ENCODE data around the gene MAP3K15.
"Not testable (repeated sequence)": the region's sequence is repeated elsewhere in the genome, so short reads cannot be mapped to it uniquely, and the experiment has no call there.

Gene MAP3K15

DNA sequence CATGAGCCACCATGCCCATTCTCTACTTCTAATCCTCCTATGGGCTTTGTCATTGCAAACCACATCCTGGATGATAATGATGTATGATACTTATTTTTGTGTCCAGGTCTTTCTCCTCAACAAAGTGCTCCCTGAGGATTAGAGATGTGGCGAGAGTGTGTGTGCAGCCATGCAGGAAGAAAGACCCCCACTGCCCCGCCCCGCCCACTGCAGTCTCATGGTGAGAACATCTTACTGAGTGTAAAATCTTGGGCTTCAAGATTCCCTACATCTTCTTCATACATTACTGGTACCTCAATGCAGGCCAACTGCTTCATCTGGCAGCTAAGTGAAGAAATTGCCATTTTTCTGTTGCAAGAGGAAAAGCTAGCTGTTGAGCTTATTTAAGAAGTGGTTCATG is 25.9 kb upstream of the MAP3K15 start:
- DNase-seq (ENCODE audit: extremely low read depth in 1 of 2, low read depth in 1 of 2) = no peak

- DNase-seq (ENCODE audit: extremely low read depth in 1 of 2, low read depth in 1 of 2) = no peak
Observed at GRCh38 chrX:19540076-19540475, 24.8 kb upstream of the MAP3K15 start.

DNA sequence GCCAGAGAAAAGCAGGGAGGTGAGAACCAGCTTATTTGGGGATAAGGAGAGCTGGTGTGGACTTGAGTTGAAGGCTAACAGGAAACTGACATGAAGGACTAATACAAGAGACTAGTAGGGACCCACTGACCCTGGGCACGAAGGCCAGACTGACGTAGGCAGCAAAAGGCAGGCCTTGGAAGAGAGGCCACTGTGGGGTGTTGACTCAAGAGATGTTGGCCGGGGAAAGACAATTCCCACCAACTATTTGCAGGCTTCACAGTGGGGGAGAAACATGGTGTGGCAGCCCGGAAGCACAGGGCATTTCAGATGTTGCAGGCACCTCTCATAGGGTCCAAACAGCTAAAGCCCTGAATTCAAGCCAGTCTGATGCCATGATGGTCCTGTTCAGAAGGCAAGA is 24.4 kb upstream of the MAP3K15 start:
- no peak for DNase-seq (ENCODE audit: extremely low read depth in 1 of 2, low read depth in 1 of 2)

DNA sequence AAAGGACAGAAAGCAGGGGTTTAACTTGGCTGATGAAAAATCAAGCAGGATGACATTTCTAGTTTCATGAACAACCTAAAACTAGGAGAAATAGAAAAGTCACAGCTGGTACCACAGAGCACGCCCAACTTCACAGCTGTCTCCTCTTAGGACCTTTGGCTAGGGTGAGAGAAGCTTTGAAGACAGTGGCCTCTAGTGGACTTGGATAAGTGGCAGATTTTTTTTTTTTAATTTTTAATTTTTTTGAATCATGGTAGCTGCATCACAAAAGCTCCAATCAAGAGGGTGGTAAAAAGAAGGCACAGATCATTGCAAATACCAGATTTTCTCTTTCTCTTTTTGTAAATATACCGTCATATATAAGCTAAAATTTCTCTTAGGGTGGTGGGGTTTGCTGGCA is 20.2 kb upstream of the MAP3K15 start:
- DNase-seq (ENCODE audit: extremely low read depth in 1 of 2, low read depth in 1 of 2) = no peak

DNA sequence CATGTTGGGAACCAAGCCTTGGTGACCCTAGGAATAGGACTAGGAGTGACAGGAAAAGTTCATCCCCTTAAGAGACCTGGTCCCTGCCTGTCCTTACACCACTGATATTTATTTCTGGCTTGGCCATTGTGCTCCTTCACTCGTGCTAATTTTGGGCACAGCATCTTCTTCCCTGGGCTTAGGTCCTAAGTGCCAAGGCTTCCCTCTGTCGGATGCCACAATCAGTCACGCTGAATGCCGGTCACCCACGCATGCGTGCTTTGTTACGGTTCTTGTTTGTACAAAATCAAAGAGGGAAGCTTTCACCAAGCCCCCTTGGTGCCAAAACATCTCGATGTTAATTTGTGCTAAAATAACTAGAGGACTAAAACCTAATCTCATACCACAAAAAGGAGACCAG is 17.4 kb upstream of the MAP3K15 start:
- DNase-seq (ENCODE audit: extremely low read depth in 1 of 2, low read depth in 1 of 2) = no peak

GRCh38 chrX:19517965-19518364 is 2.7 kb upstream of the MAP3K15 start:
- DNase-seq (ENCODE audit: extremely low read depth in 1 of 2, low read depth in 1 of 2) = no peak

DNA sequence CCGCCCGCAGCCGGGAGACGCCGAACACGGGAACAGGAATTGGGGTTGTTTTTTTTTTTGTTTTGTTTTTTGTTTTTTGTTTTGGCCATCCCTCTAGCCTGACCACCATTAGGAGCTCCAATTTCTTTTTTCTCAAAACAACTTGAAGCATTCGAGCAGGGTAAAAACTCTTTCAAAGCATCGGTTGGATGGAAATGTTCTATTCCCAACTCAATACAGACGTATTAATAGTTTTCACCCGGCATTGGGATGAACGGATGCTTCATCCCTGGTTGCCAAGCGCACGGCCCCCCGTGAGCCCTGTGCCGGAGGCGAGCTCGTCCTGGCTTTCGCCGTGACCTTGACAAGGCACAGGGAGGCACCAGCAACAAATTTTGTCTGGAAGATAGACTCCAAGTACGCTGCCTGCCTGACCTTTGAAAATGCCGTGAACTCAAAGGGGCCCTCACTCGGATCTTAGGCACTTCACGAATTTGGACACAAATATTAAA is 352 bp upstream of the MAP3K15 start:
- no peak for DNase-seq (ENCODE audit: extremely low read depth in 1 of 2, low read depth in 1 of 2)

- no peak for DNase-seq (ENCODE audit: extremely low read depth in 1 of 2, low read depth in 1 of 2)
Observed at GRCh38 chrX:19513383-19513782, 1.9 kb downstream of the MAP3K15 start.

GRCh38 chrX:19512961-19513360 is 2.3 kb downstream of the MAP3K15 start:
- DNase-seq (ENCODE audit: extremely low read depth in 1 of 2, low read depth in 1 of 2) = no peak

DNA sequence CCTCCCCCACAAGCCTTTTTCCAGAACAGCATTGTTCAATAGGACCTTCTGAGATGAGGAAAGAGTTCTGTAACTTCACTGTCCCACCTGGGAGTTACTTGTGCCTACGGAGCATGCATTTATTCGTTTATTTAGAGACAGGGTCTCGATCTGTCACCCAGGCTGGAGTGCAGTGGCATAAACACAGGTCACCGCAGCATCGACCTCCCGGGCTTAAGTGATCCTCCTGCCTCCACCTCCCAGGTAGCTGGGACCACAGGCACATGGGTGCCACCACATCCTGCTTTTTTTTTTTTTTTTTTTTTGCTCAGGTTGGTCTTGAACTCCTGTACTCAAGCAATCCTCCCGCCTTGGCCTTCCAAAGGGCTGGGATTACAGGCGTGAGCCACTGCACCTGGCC is 2.9 kb downstream of the MAP3K15 start:
- DNase-seq (ENCODE audit: extremely low read depth in 1 of 2, low read depth in 1 of 2) = no peak

- not testable (repeated sequence) for DNase-seq (ENCODE audit: extremely low read depth in 1 of 2, low read depth in 1 of 2)
Observed at GRCh38 chrX:19511796-19512195, 3.5 kb downstream of the MAP3K15 start.

DNA sequence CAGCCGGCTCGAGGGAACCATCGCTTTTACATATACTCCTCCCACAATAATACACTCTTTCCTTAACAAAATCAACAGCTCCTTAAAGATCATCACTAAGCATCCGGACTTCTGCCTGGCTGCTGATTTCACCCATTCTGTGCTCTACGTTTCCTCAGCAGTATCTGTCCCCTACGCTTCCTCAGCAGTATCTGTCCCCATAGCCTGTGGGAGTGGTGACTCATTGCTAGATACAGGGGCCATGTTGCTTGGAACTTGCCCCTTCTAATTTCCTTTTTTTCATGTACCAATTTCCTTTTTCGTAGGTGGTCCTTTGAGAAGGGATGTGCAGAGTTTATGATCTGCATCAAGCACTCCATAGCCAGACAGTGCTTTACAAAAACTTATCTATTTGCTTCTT is 18.6 kb downstream of the MAP3K15 start:
- DNase-seq (ENCODE audit: extremely low read depth in 1 of 2, low read depth in 1 of 2) = no peak

DNA sequence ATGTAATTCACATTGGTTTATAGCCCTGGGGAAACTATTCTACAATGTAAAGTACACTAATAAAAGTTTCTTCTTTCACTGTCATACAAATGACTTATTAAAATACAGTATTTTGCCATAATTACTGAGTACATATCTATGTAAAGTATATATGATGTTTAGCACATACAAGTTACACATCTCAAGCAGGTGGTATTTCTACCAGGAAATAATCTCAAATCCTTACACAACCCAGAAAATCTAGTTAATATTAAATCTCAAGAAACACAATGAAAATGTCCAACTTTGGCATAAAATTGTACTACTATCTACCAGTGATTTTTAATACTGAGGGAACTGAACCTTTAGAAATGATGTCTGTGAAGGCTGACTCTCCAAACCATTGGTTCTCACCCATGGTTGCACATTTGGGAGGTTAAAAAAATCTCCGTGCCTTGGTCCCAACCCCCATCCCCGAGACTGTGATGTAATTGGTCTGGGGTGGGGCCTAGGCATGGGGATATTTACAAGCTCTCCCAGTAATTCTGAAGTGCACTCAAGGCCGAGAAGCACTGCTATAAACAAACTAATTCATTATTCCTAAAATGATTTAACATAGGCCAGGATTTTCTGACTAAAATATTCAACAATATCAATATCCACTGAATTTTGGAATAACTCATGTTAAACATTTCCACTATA is 27.6 kb downstream of the MAP3K15 start:
- no peak for DNase-seq (ENCODE audit: extremely low read depth in 1 of 2, low read depth in 1 of 2)

DNA sequence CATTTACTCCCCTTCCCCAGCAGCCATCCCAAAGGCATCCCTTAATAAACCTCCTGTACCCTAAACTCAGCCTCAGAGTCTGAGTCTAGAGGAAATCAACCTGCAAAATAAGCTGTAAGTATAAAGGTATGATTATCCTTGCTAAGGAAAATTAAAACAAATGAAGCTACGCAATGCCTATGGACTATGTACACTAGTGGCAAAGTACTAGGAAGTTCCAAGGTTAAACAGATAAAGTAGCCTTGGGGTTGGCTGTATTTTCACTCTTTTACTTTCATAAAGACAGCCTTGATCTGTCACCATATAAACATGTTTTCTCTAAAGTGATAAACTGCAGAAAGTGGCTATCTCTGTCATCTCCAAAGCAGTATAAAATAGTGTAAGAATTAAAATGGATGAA is 35.9 kb downstream of the MAP3K15 start:
- no peak for DNase-seq (ENCODE audit: extremely low read depth in 1 of 2, low read depth in 1 of 2)

DNA sequence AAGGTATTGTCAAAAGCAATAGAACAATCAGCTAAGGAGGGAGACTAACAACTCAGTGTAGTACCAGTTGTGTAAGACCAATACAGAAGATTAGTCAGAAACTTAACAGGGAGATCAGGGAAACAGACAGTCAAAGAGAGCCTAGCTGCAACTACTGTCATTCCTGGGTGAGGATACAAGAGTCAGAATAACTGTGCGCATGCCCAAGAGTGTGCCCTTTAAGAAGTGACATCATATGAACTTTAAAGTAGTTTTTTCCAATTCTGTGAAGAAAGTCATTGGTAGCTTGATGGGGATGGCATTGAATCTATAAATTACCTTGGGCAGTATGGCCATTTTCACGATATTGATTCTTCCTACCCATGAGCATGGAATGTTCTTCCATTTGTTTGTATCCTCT is 46.9 kb downstream of the MAP3K15 start:
- not testable (repeated sequence) for DNase-seq (ENCODE audit: extremely low read depth in 1 of 2, low read depth in 1 of 2)

- no peak for DNase-seq (ENCODE audit: extremely low read depth in 1 of 2, low read depth in 1 of 2)
Observed at GRCh38 chrX:19462879-19463278, 52.4 kb downstream of the MAP3K15 start.

GRCh38 chrX:19462231-19462630 is 53.1 kb downstream of the MAP3K15 start:
- no peak for DNase-seq (ENCODE audit: extremely low read depth in 1 of 2, low read depth in 1 of 2)

GRCh38 chrX:19457662-19458061 is 57.6 kb downstream of the MAP3K15 start:
- no peak for DNase-seq (ENCODE audit: extremely low read depth in 1 of 2, low read depth in 1 of 2)

GRCh38 chrX:19448077-19448476 is 67.2 kb downstream of the MAP3K15 start:
- no peak for DNase-seq (ENCODE audit: extremely low read depth in 1 of 2, low read depth in 1 of 2)

DNA sequence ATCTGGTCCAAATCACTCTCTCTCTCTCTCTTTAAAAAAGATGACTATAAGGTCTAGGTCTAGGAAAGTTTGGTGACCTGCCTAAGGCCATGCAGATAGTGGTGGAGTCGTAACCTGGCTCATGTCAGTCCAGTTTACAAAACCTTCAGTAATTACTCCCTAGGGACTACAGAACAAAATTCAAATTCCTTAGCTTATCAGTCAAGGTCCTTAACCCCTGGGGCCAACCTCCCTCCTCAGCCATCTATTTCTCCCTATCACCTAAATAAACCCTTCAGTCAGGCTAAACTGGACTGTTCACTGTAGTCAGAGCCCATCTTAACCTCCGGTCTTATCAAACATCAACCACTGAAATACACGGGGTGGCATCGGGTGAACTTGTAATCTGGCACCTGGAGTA is 68.9 kb downstream of the MAP3K15 start:
- DNase-seq (ENCODE audit: extremely low read depth in 1 of 2, low read depth in 1 of 2) = no peak

DNA sequence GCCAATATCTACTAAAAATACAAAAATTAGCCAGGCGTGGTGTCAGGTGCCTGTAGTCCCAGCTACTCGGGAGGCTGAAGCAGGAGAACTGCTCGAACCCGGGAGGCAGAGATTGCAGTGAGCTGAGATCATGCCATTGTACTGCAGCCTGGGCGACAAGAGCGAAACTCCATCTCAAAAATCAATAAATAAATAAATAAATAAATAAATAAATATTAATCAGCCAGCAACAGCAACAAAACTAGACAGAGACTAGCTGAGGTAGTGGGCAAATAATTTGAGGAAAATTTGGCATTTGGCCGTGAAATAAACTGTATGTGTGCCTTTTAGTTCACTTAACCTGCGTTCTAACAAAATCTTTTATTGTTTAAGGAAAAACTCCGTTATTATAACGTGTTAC is 69.5 kb downstream of the MAP3K15 start:
- DNase-seq (ENCODE audit: extremely low read depth in 1 of 2, low read depth in 1 of 2) = not testable (repeated sequence)

DNA sequence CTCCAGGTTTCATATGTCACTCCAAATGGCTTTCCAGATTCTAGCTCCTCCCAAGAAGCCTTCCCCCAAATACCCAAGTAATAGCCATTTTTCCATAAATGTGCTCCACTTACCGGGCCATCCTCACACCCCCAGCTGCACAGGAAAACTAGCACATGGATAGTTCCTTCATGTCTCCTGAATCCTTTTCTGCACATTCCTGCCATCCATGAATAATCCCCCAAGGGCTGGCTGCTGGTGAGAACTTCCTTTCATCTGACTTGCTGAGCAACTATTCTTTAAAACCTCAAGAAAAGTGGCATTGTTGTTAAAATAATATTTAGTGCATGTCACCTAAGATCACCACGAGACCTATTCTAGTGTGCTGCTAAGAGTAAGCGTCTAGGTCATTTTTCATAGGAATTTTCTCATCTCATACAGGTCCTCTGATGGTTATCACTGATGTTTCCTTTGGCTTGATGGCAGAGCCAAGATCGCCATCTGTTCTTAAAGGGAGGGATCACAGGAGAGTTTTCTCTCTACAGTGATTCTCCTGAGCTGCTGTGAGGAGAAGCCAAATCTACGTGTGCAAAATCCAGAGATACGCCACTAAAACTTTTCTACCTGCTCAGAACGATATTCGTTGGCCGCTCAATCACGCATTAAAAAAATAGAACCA is 71.3 kb downstream of the MAP3K15 start:
- no peak for DNase-seq (ENCODE audit: extremely low read depth in 1 of 2, low read depth in 1 of 2)

- no peak for DNase-seq (ENCODE audit: extremely low read depth in 1 of 2, low read depth in 1 of 2)
Observed at GRCh38 chrX:19440713-19441112, 74.6 kb downstream of the MAP3K15 start.

Data from activated CD8-positive, alpha-beta memory T cell treated with anti-CD3 and anti-CD28 coated beads for 1 hour (primary cell).